DOHH2 (cell line): Measurements from ENCODE around the gene CEACAM19.

Experiments used
- H3F3A ChIP-seq: fragments of 200-600 bp; sonication (generic), shearing (Covaris generic); 2 replicates; pipeline ENCODE4 v1.6.0; 2016; ENCODE audit warnings: antibody characterized with exemption, mild to moderate bottlenecking; ENCODE audit not compliant: control insufficient read depth, insufficient read depth
- H3K27ac ChIP-seq: fragments of 200-600 bp; sonication (generic); 2 replicates; pipeline ENCODE4 v1.5.1; 2014; ENCODE audit warnings: low read depth, mild to moderate bottlenecking, low read length, moderate library complexity
- H3K27me3 ChIP-seq: fragments of 200-600 bp; sonication (generic); 2 replicates; pipeline ENCODE4 v1.6.1; 2014; ENCODE audit warnings: mild to moderate bottlenecking, low read length, mixed read lengths; ENCODE audit not compliant: control insufficient read depth
- H3K36me3 ChIP-seq: fragments of 200-600 bp; sonication (generic); 2 replicates; pipeline ENCODE4 v1.6.1; 2014; ENCODE audit warnings: mild to moderate bottlenecking, low read length, moderate library complexity, mixed read lengths; ENCODE audit not compliant: control insufficient read depth
- H3K4me1 ChIP-seq: fragments of 200-600 bp; sonication (generic); 2 replicates; pipeline ENCODE4 v1.6.1; 2014; ENCODE audit warnings: mild to moderate bottlenecking, low read length, mixed read lengths; ENCODE audit not compliant: control insufficient read depth
- H3K4me2 ChIP-seq: fragments of 200-600 bp; sonication (generic); 2 replicates; pipeline ENCODE4 v1.6.0; 2014; ENCODE audit warnings: mild to moderate bottlenecking, low read length, moderate library complexity
- H3K4me3 ChIP-seq: fragments of 200-600 bp; sonication (generic); 2 replicates; pipeline ENCODE4 v1.5.1; 2014; ENCODE audit warnings: mild to moderate bottlenecking, low read length, mixed read lengths
- H3K79me2 ChIP-seq: fragments of 200-600 bp; sonication (generic); 2 replicates; pipeline ENCODE4 v1.6.1; 2014; ENCODE audit warnings: mild to moderate bottlenecking, low read length, mixed read lengths; ENCODE audit not compliant: control insufficient read depth
- H3K9me2 ChIP-seq: fragments of 200-600 bp; sonication (generic); replicated peaks from 2 replicates; pipeline ENCODE4 v1.6.1; 2014; ENCODE audit warnings: mild to moderate bottlenecking, low read length, mixed read lengths; ENCODE audit not compliant: control insufficient read depth
- H3K9me3 ChIP-seq: fragments of 200-600 bp; sonication (generic); 2 replicates; pipeline ENCODE4 v1.6.1; 2014; ENCODE audit warnings: antibody characterized with exemption, low read length, mixed read lengths; ENCODE audit not compliant: control insufficient read depth, insufficient read depth
- H4K20me1 ChIP-seq: fragments of 200-600 bp; sonication (generic); 2 replicates; pipeline ENCODE4 v1.6.0; 2014; ENCODE audit warnings: low read depth, mild to moderate bottlenecking, antibody characterized with exemption, low read length, moderate library complexity; ENCODE audit not compliant: control insufficient read depth, insufficient read depth
- EZH2phosphoT487 ChIP-seq: fragments of 200-600 bp; sonication (generic); IDR thresholded peaks from 2 replicates; pipeline ENCODE4 v1.6.1; 2017; ENCODE audit warnings: borderline replicate concordance, mild to moderate bottlenecking, antibody characterized with exemption, low read length, moderate library complexity, mixed read lengths
- TF ChIP-seq, protein P1 (sequence below): fragments of 200-600 bp; sonication (generic); IDR thresholded peaks from one replicate; pipeline ENCODE4 v1.5.1; 2014; ENCODE audit warnings: antibody characterized with exemption, mild to moderate bottlenecking, low read depth, low read length; ENCODE audit not compliant: poor library complexity, severe bottlenecking

CEACAM19 gene

DNA sequence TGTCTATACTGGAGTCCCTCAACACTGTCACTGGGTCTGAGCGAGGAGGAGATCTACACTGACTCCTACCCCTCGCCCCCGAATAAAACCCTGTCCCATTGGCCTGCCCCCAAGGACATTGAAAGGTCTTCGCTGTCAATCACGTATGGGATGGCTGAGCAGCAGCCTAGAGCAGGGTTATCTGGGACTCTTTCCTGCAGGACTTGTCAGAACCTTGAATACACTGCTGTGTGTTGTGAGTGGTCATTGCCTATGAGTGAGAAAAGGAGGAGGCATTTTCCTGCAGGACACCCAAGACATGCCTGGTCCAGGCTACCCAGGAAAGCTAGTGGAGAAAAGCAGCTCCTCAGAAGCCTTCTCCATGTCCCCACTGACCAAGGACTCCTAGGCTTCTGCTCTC, 17.9 kb upstream of the CEACAM19 start:
- Histone ChIP-seq H3K27ac (no peak overlapping the region), H3K79me2 (no peaks in the 10 kb centered on the region), H3K9me2 (no peaks in the 10 kb centered on the region), H3K4me1 (peaks cover 2% of the 10 kb centered on the region; the same call in 1 of the 2 replicates), H3F3A (no peaks in the 10 kb centered on the region), H3K4me2 (no peak overlapping the region), H4K20me1 (no peaks in the 10 kb centered on the region), H3K36me3 (no peaks in the 10 kb centered on the region), H3K9me3 (no peaks in the 10 kb centered on the region), H3K27me3 (no peaks in the 10 kb centered on the region), H3K4me3 (no peak overlapping the region)
- TF ChIP-seq, protein P1, sequence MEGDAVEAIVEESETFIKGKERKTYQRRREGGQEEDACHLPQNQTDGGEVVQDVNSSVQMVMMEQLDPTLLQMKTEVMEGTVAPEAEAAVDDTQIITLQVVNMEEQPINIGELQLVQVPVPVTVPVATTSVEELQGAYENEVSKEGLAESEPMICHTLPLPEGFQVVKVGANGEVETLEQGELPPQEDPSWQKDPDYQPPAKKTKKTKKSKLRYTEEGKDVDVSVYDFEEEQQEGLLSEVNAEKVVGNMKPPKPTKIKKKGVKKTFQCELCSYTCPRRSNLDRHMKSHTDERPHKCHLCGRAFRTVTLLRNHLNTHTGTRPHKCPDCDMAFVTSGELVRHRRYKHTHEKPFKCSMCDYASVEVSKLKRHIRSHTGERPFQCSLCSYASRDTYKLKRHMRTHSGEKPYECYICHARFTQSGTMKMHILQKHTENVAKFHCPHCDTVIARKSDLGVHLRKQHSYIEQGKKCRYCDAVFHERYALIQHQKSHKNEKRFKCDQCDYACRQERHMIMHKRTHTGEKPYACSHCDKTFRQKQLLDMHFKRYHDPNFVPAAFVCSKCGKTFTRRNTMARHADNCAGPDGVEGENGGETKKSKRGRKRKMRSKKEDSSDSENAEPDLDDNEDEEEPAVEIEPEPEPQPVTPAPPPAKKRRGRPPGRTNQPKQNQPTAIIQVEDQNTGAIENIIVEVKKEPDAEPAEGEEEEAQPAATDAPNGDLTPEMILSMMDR, result no peak
- no peak for TF ChIP-seq EZH2phosphoT487

- H3K4me3 ChIP-seq, result no peak overlapping the region
Observed at GRCh38 chr19:44653977-44654774, 17.1 kb upstream of the CEACAM19 start.

GRCh38 chr19:44657211-44657921, 13.9 kb upstream of the CEACAM19 start:
- Histone ChIP-seq H3K9me3 (no peaks in the 10 kb centered on the region), H3K36me3 (no peaks in the 10 kb centered on the region)

More at GRCh38 chr19:44653977-44654774, 17.1 kb upstream of the CEACAM19 start:
- no peaks in the 10 kb centered on the region for H3K27me3 ChIP-seq
- no peaks in the 10 kb centered on the region for H3K79me2 ChIP-seq
- H3K4me2 ChIP-seq, result no peak overlapping the region
- H3F3A ChIP-seq, result no peaks in the 10 kb centered on the region
- H3K36me3 ChIP-seq, result no peaks in the 10 kb centered on the region
- no peaks in the 10 kb centered on the region for H3K9me2 ChIP-seq
- H3K9me3 ChIP-seq, result no peaks in the 10 kb centered on the region
- no peak overlapping the region for H3K27ac ChIP-seq
- TF ChIP-seq EZH2phosphoT487, result no peak
- TF ChIP-seq, protein P1, result peak; percentile 85
- no peaks in the 10 kb centered on the region for H4K20me1 ChIP-seq
- peaks cover 2% of the 10 kb centered on the region; the same call in 1 of the 2 replicates for H3K4me1 ChIP-seq

More at GRCh38 chr19:44657211-44657921, 13.9 kb upstream of the CEACAM19 start:
- Histone ChIP-seq H3K4me1 (peaks cover 2% of the 10 kb centered on the region; the same call in 1 of the 2 replicates), H3K79me2 (no peaks in the 10 kb centered on the region), H4K20me1 (no peaks in the 10 kb centered on the region), H3K4me3 (no peak overlapping the region), H3F3A (no peaks in the 10 kb centered on the region), H3K27me3 (no peaks in the 10 kb centered on the region), H3K9me2 (no peaks in the 10 kb centered on the region), H3K27ac (no peak overlapping the region), H3K4me2 (no peak overlapping the region)
- TF ChIP-seq EZH2phosphoT487, result no peak
- TF ChIP-seq, protein P1, result peak; percentile 96
